GM21381 (cell line): ENCODE measurements around the gene ATP11A.
A peak's percentile ranks its signal among the peaks of the same experiment; 100 is the strongest.
"Not testable (repeated sequence)": the region's sequence is repeated elsewhere in the genome, so short reads cannot be mapped to it uniquely, and the experiment has no call there.

Experiments
- ATAC-seq: cut with Tn5 transposase; IDR thresholded peaks from one replicate; pipeline ENCODE4 v1.9.1; 2021; ENCODE audit warnings: mild to moderate bottlenecking, moderate library complexity; ENCODE audit not compliant: unreplicated experiment

The ATP11A gene

GRCh38 chr13:112851107-112852038 is 161.5 kb downstream of the ATP11A start:
- no peak for ATAC-seq

DNA sequence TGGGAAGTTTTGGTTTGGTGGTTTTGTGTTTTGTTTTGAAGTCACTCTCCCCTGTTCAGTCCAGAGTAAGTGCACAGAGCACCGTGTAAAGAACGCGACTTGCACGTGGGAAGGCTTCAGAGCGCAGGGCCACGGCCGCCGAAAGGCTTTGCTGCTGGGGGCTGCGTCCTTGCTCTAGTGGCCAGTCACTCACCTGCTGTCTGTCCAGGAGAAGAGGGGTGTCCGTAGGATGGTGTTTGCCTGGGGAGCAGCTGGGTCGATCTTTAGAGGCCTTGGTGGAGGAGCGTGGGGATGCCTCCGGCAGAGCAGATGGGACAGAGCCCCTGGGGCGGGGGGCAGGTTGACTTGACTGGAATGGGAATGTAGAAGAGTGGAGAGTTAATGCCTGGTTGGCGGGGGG is 162.6 kb downstream of the ATP11A start:
- no peak for ATAC-seq

DNA sequence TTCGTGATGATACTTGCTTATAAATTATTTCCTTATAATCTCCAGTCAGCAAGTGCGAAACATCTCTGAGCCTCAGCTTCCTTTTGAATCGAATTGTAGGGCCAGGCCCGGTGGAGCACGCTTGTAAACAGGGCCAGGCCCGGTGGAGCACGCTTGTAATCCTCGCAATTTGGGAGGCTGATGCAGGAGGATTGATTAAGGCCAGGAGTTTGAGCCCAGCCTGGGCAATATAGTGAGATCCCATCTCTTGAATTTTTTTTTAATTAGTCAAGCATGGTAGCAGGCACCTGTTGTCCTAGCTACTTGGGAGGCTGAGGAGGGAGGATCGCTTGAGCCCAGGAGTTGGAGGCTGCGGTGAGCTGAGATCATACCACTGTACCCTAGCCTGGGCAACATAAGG is 163.0 kb downstream of the ATP11A start:
- no peak for ATAC-seq

DNA sequence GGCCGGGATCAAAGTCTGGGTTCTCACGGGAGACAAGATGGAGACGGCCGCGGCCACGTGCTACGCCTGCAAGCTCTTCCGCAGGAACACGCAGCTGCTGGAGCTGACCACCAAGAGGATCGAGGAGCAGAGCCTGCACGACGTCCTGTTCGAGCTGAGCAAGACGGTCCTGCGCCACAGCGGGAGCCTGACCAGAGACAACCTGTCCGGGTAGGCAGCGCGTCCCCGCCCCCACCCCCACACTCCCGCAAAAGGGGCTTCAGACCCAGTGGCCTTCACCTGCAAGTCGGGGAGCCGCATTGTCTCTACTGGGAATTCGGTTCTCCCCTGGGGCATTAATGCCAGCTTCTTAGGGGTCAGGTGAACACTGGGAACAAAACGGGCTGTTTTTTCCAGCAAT is 164.5 kb downstream of the ATP11A start:
- no peak for ATAC-seq

DNA sequence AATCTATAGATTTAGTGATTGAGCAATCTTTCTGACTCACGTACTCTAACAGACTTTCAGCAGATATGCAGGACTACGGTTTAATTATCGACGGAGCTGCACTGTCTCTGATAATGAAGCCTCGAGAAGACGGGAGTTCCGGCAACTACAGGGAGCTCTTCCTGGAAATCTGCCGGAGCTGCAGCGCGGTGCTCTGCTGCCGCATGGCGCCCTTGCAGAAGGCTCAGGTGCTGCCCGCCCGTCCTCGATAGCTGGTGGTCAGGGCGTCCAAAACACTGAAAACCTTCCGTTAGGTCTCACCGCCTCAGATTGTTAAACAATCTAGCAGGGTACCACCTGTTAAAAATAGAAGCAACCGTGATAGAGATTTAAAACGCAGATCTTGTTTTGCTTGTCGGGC is 166.0 kb downstream of the ATP11A start:
- no peak for ATAC-seq

GRCh38 chr13:112857914-112858490 is 168.2 kb downstream of the ATP11A start:
- ATAC-seq: no peak

DNA sequence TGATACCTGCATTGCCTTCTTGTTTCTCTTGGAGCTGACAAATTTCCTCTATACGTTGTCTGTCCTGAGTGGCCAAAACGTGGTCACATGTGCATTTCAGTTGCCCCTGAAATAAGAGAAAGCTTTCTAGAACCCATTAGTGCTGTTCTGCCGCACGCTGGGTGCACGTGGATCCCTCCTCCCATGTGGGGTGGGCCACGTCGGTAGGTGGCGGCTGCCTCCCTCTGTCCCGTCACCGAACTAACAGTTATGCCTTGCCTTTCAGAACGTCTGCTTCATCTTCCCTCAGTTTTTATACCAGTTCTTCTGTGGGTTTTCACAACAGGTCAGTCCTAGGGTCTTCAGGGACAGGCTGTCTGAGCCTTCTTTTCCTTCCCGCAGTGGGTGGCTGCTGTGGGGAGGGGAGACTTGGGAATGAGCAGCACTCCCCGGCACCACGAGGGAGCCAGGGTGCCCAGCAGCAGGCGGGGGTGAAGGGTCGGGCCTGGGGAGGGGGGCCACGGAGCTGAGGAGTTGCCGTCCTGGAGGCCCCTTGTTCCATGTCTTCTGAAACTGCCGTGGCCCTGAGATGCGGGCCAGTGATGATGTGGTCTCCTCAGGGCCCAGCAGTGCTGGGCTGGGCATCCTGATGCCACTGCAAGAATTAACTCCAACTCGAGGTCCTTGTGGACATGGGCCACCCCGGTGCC is 169.4 kb downstream of the ATP11A start:
- ATAC-seq: no peak

DNA sequence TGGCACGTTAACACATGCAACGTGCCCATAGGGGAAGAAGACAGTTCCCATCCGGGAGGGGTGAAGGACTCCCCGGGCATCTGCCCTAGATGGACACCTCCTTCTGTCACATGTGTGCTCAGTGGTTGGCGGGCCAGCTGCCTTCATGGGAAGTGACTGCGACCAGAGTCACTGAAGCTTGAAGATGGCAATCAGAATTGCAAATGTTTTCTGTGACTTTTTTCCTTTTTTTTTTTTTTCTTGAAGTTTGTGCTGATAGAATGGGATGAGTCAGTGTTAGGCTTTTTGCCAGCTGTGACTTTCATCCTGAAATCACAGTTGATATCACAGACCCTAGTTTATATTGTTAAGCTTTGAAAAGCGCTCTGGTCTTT is 170.0 kb downstream of the ATP11A start:
- ATAC-seq: no peak

DNA sequence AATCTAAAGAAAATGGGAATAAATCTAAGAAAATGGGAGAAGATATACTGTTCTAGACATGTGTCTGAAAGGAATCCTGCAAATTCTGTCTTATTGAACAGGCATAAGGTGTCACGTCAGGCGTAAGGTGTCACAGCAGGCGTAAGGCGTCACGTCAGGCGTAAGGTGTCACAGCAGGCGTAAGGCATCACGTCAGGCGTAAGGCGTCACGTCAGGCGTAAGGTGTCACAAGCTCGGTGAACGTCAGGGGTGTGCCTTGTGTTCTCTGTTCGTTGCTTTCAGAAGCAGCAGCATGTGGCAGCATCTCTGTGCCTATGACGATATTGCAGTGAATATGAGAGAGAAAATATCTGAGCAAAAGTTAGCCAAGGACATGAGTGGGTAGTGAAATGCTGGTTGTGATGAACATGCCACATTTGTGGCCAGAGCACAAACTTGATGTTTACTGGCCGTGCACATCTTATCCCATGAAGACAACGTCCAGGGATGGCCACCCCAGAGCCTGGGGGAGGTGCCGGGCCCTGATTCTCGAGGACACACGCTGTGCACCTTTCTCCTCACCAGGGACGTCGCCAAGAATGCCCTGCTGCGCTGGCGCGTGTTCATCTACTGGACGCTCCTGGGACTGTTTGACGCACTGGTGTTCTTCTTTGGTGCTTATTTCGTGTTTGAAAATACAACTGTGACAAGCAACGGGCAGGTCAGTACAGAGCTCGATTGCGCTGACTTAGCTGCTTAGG is 172.2 kb downstream of the ATP11A start:
- ATAC-seq: no peak

GRCh38 chr13:112863356-112863755 is 173.5 kb downstream of the ATP11A start:
- not testable (repeated sequence) for ATAC-seq

GRCh38 chr13:112865478-112865877 is 175.6 kb downstream of the ATP11A start:
- ATAC-seq: not testable (repeated sequence)

GRCh38 chr13:112867301-112867711 is 177.5 kb downstream of the ATP11A start:
- no peak for ATAC-seq

- no peak for ATAC-seq
These were observed 178.5 kb downstream of the ATP11A start for GRCh38 chr13:112868308-112868707.

GRCh38 chr13:112869202-112870050 is 179.6 kb downstream of the ATP11A start:
- ATAC-seq: no peak

DNA sequence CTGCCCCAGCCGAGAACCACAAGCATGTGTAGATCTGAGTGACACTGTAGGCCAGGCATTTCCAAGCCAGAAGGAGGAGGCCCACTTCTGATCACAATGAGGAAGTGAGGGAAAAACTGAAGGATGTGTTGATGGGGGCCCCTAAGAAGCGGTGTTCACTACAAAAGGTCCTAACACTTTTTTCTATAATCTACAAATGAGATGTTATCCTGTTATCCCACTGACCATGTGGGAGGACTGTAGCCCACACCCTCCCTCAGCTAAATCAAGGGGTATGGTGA is 180.2 kb downstream of the ATP11A start:
- ATAC-seq: no peak

GRCh38 chr13:112870737-112871287 is 181.0 kb downstream of the ATP11A start:
- no peak for ATAC-seq

DNA sequence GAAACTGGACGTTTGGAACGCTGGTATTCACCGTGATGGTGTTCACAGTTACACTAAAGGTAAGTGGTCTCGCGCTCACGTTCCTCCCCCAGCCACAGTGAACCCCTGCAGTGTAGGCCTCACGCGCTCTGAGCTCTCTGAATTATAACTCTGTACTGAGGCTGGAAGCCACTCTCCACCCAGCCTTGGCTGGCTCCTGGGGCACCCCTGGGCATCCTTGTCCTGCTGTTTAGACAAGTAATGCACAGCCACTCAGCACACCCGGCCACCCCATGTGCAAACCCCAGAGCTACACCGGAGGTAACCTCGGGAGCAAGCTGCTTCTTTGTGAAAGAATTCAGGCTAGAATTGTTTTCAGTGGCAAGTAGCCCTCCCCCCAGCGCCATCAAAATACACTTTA is 181.9 kb downstream of the ATP11A start:
- no peak for ATAC-seq

DNA sequence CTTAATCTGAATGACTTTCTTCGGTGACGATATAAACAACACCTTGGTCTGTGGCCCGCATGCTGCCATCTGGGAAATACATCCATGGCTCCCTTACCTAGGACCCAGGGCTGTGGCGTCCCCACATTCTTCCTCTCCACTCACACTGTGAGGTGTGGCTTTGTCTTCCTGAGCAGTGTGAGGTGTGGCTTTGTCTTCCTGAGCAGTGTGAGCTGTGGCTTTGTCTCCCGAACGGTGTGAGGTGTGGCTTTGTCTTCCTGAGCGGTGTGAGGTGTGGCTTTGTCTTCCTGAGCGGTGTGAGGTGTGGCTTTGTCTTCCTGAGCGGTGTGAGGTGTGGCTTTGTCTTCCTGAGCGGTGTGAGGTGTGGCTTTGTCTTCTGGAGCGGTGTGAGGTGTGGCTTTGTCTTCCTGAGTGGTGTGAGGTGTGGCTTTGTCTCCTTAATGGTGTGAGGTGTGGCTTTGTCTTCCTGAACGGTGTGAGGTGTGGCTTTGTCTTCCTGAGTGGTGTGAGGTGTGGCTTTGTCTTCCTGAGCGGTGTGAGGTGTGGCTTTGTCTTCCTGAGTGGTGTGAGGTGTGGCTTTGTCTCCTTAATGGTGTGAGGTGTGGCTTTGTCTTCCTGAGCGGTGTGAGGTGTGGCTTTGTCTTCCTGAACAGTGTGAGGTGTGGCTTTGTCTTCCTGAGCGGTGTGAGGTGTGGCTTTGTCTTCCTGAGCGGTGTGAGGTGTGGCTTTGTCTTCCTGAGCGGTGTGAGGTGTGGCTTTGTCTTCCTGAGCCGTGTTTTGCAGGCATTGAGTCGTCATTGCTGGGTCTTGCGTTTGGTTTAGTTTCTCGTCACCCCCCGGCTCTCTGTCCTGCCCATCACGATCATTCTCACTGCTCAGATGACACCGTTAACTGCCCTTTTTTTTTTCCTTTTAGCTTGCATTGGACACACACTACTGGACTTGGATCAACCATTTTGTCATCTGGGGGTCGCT is 183.1 kb downstream of the ATP11A start:
- ATAC-seq: peak; percentile 30
